Hematopoietic multipotent progenitor cell (in vitro differentiated cells): ENCODE data around the gene MTFR2. TPM values are rescaled to one million over a fixed set of nuclear protein-coding genes. Genes with fewer than 3 reads are reported as not detected.
"Not testable (repeated sequence)": the region's sequence is repeated elsewhere in the genome, so short reads cannot be mapped to it uniquely, and the experiment has no call there.

ENCODE experiments used
- DNase-seq, 3 donors: peaks; one replicate each; pipeline ENCODE4 v3.0.0-alpha.2; 2011 to 2015; ENCODE audit warnings: low read depth in 2 of 3, low spot score in 2 of 3
- total RNA-seq: library from RNA; depleted of rRNA; stranded (reverse); fragments of >200 nt; gene quantifications from one replicate; pipeline ENCODE4 v1.2.3, GENCODE V29; 2012

MTFR2 gene
- total RNA-seq, 1 donor, result 1.9 TPM

- DNase-seq, result peak in 1 of 3 donors; percentile 25
Measured at GRCh38 chr6:136236466-136237293, 13.4 kb downstream of the MTFR2 start.

GRCh38 chr6:136235233-136235564 is 14.9 kb downstream of the MTFR2 start:
- DNase-seq, result no peak

- DNase-seq, result no peak
Measured at GRCh38 chr6:136232701-136233100, 17.4 kb downstream of the MTFR2 start.

GRCh38 chr6:136230219-136230853 is 19.8 kb downstream of the MTFR2 start:
- DNase-seq, result no peak

- DNase-seq, result no peak
Measured at GRCh38 chr6:136228814-136229213, 21.3 kb downstream of the MTFR2 start.

GRCh38 chr6:136226674-136227377 is 23.3 kb downstream of the MTFR2 start:
- peak in 1 of 3 donors; percentile 21 for DNase-seq

GRCh38 chr6:136226027-136226673 is 24.0 kb downstream of the MTFR2 start:
- DNase-seq, result peak; percentile 35 to 77 (median 42)

- no peak for DNase-seq
Measured at GRCh38 chr6:136225496-136225895, 24.6 kb downstream of the MTFR2 start.

- not testable (repeated sequence) for DNase-seq
Measured at GRCh38 chr6:136224974-136225373, 25.1 kb downstream of the MTFR2 start.

- DNase-seq, result no peak
Measured at GRCh38 chr6:136216503-136217401, 33.4 kb downstream of the MTFR2 start.

- DNase-seq, result no peak
Measured at GRCh38 chr6:136213853-136214252, 36.3 kb downstream of the MTFR2 start.

GRCh38 chr6:136213012-136213539 is 37.0 kb downstream of the MTFR2 start:
- DNase-seq, result no peak

- no peak for DNase-seq
Measured at GRCh38 chr6:136212608-136213007, 37.5 kb downstream of the MTFR2 start.

GRCh38 chr6:136210398-136211165 is 39.5 kb downstream of the MTFR2 start:
- no peak for DNase-seq

- no peak for DNase-seq
Measured at GRCh38 chr6:136209496-136209895, 40.6 kb downstream of the MTFR2 start.

GRCh38 chr6:136208783-136209182 is 41.3 kb downstream of the MTFR2 start:
- DNase-seq, result no peak

- DNase-seq, result no peak
Measured at GRCh38 chr6:136201732-136202131, 48.4 kb downstream of the MTFR2 start.

GRCh38 chr6:136192902-136193301 is 57.2 kb downstream of the MTFR2 start:
- no peak for DNase-seq
